ENCODE results near the gene CRACR2B. TPM values are rescaled to one million over a fixed set of nuclear protein-coding genes. Genes with fewer than 3 reads are reported as not detected.

The CRACR2B gene
- total and polyA plus RNA-seq, 3 experiments from 2014 or later, result 2.4 to 3.6 TPM; not detected in 1

GRCh38 chr11:837189-837989 lies 9.7 kb downstream of the CRACR2B start:
- no peaks in the 10 kb centered on the region for H3K27me3 ChIP-seq (ENCODE audit: insufficient read depth, low read length, poor library complexity, severe bottlenecking)
- CTCF ChIA-PET, result interaction anchor here (1.6 kb wide), 1 partner anchor 15 kb away, joined by 3 read pairs; no protein-coding TSS in a partner anchor
- H3K9me3 ChIP-seq (ENCODE audit: low read length), result no peaks in the 10 kb centered on the region
- H3K36me3 ChIP-seq (ENCODE audit: insufficient read depth, low read length), result no peaks in the 10 kb centered on the region
- no peak overlapping the region for H3K4me3 ChIP-seq (ENCODE audit: low read length)
- H3K4me1 ChIP-seq (ENCODE audit: insufficient read depth, low read length), result peaks cover 20% of the 10 kb centered on the region
- no peak for DNase-seq
- no peak overlapping the region for H3K27ac ChIP-seq (ENCODE audit: low read depth, low read length)
- Mint-ChIP-seq H3K36me3 (peaks cover 0 to 37% (median 0%) of the 10 kb centered on the region in 3 donors), H3K27ac (peak overlapping the region in 2 of 8 donors; percentile 23 to 46), H3K9me3 (no peaks in the 10 kb centered on the region), H3K4me1 (peaks cover 15 to 42% (median 15%) of the 10 kb centered on the region in 3 donors), H3K4me3 (no peak overlapping the region), H3K27me3 (no peaks in the 10 kb centered on the region)
- POLR2A ChIA-PET, result no interaction called here

- ChIA-PET POLR2A (no interaction called here), CTCF (interaction anchor here (1.6 kb wide), 1 partner anchor 15 kb away, joined by 3 read pairs; no protein-coding TSS in a partner anchor)
- H3K9me3 ChIP-seq (ENCODE audit: low read length), result no peaks in the 10 kb centered on the region
- Mint-ChIP-seq H3K36me3 (peaks cover 0 to 37% (median 0%) of the 10 kb centered on the region in 3 donors), H3K9me3 (no peaks in the 10 kb centered on the region), H3K4me1 (peaks cover 15 to 41% (median 15%) of the 10 kb centered on the region in 3 donors), H3K4me3 (peak overlapping the region in 1 of 7 donors; percentile 60), H3K27me3 (no peaks in the 10 kb centered on the region), H3K27ac (peak overlapping the region in 1 of 8 donors; percentile 23)
- peaks cover 20% of the 10 kb centered on the region for H3K4me1 ChIP-seq (ENCODE audit: insufficient read depth, low read length)
- H3K27me3 ChIP-seq (ENCODE audit: insufficient read depth, low read length, poor library complexity, severe bottlenecking), result no peaks in the 10 kb centered on the region
- H3K36me3 ChIP-seq (ENCODE audit: insufficient read depth, low read length), result no peaks in the 10 kb centered on the region
- no peak overlapping the region for H3K27ac ChIP-seq (ENCODE audit: low read depth, low read length)
- DNase-seq, result no peak
- no peak overlapping the region for H3K4me3 ChIP-seq (ENCODE audit: low read length)
Observed at GRCh38 chr11:837990-838307, 10.2 kb downstream of the CRACR2B start.

GRCh38 chr11:838441-839279 lies 10.9 kb downstream of the CRACR2B start:
- H3K36me3 ChIP-seq (ENCODE audit: insufficient read depth, low read length), result no peaks in the 10 kb centered on the region
- H3K4me3 ChIP-seq (ENCODE audit: low read length), result no peak overlapping the region
- no peak overlapping the region for H3K27ac ChIP-seq (ENCODE audit: low read depth, low read length)
- DNase-seq, result no peak
- peaks cover 15 to 43% (median 18%) of the 10 kb centered on the region in 3 donors for H3K4me1 Mint-ChIP-seq
- H3K27ac Mint-ChIP-seq, result peak overlapping the region in 2 of 8 donors; percentile 32 to 39
- peaks cover 20% of the 10 kb centered on the region for H3K4me1 ChIP-seq (ENCODE audit: insufficient read depth, low read length)
- H3K9me3 Mint-ChIP-seq, result no peaks in the 10 kb centered on the region
- peak overlapping the region in 2 of 7 donors; percentile 60 to 73 for H3K4me3 Mint-ChIP-seq
- ChIA-PET CTCF (interaction anchor here (0.5 kb wide), 1 partner anchor 268 kb away, joined by 3 read pairs; no protein-coding TSS in a partner anchor), POLR2A (no interaction called here)
- H3K27me3 ChIP-seq (ENCODE audit: insufficient read depth, low read length, poor library complexity, severe bottlenecking), result no peaks in the 10 kb centered on the region
- peaks cover 3 to 4% of the 10 kb centered on the region in 2 donors for H3K27me3 Mint-ChIP-seq
- peaks cover 0 to 37% (median 0%) of the 10 kb centered on the region in 3 donors for H3K36me3 Mint-ChIP-seq
- no peaks in the 10 kb centered on the region for H3K9me3 ChIP-seq (ENCODE audit: low read length)

GRCh38 chr11:839280-839623 lies 11.5 kb downstream of the CRACR2B start:
- POLR2A ChIA-PET, result no interaction called here
- Mint-ChIP-seq H3K4me1 (peaks cover 15 to 43% (median 15%) of the 10 kb centered on the region in 3 donors), H3K27ac (peak overlapping the region in 2 of 8 donors; percentile 32 to 80), H3K27me3 (peaks cover 3 to 4% of the 10 kb centered on the region in 2 donors), H3K9me3 (no peaks in the 10 kb centered on the region), H3K36me3 (peaks cover 0 to 37% (median 0%) of the 10 kb centered on the region in 3 donors), H3K4me3 (peak overlapping the region in 1 of 7 donors; percentile 89)
- Histone ChIP-seq H3K27ac (ENCODE audit: low read depth, low read length) (no peak overlapping the region), H3K27me3 (ENCODE audit: insufficient read depth, low read length, poor library complexity, severe bottlenecking) (no peaks in the 10 kb centered on the region), H3K4me3 (ENCODE audit: low read length) (no peak overlapping the region), H3K4me1 (ENCODE audit: insufficient read depth, low read length) (peaks cover 22% of the 10 kb centered on the region), H3K36me3 (ENCODE audit: insufficient read depth, low read length) (no peaks in the 10 kb centered on the region), H3K9me3 (ENCODE audit: low read length) (no peaks in the 10 kb centered on the region)
- DNase-seq, result no peak
- CTCF ChIA-PET, result interaction anchor here (0.5 to 1.1 kb wide), 2 partner anchors 9 to 268 kb away, joined by 3 read pairs; no protein-coding TSS in a partner anchor

- Mint-ChIP-seq H3K27me3 (peaks cover 3 to 4% of the 10 kb centered on the region in 2 donors), H3K9me3 (no peaks in the 10 kb centered on the region)
Observed at GRCh38 chr11:839875-840617, 12.3 kb downstream of the CRACR2B start.

GRCh38 chr11:841981-842369 lies 14.3 kb downstream of the CRACR2B start:
- Histone ChIP-seq H3K4me1 (ENCODE audit: insufficient read depth, low read length) (peaks cover 29% of the 10 kb centered on the region), H3K36me3 (ENCODE audit: insufficient read depth, low read length) (no peaks in the 10 kb centered on the region), H3K27me3 (ENCODE audit: insufficient read depth, low read length, poor library complexity, severe bottlenecking) (no peaks in the 10 kb centered on the region), H3K27ac (ENCODE audit: low read depth, low read length) (peak overlapping the region; percentile 74), H3K9me3 (ENCODE audit: low read length) (no peaks in the 10 kb centered on the region), H3K4me3 (ENCODE audit: low read length) (peak overlapping the region; percentile 74)
- Mint-ChIP-seq H3K4me1 (peaks cover 15 to 33% (median 15%) of the 10 kb centered on the region in 3 donors), H3K36me3 (peaks cover 0 to 35% (median 0%) of the 10 kb centered on the region in 3 donors), H3K27me3 (peaks cover 3 to 4% of the 10 kb centered on the region in 2 donors), H3K4me3 (peak overlapping the region; percentile 82 to 91 (median 86)), H3K27ac (peak overlapping the region; percentile 21 to 84 (median 57)), H3K9me3 (no peaks in the 10 kb centered on the region)
- no peak for DNase-seq
- ChIA-PET POLR2A (interaction anchor here (0.8 to 1.7 kb wide), 3 partner anchors 14 to 23 kb away, joined by 3 to 16 read pairs (median 4); partner anchors contain the start of gene PNPLA2), CTCF (interaction anchor here (1.7 to 2.2 kb wide), 2 partner anchors 9 to 23 kb away, joined by 5 to 6 read pairs; partner anchors contain the start of genes CD151 and PNPLA2)

More at GRCh38 chr11:839875-840617, 12.3 kb downstream of the CRACR2B start:
- H3K36me3 ChIP-seq (ENCODE audit: insufficient read depth, low read length), result no peaks in the 10 kb centered on the region
- H3K27ac ChIP-seq (ENCODE audit: low read depth, low read length), result no peak overlapping the region
- no peaks in the 10 kb centered on the region for H3K9me3 ChIP-seq (ENCODE audit: low read length)
- H3K4me3 ChIP-seq (ENCODE audit: low read length), result no peak overlapping the region
- peak overlapping the region in 5 of 8 donors; percentile 24 to 91 (median 69) for H3K27ac Mint-ChIP-seq
- no peak for DNase-seq
- no peaks in the 10 kb centered on the region for H3K27me3 ChIP-seq (ENCODE audit: insufficient read depth, low read length, poor library complexity, severe bottlenecking)
- H3K36me3 Mint-ChIP-seq, result peaks cover 0 to 37% (median 0%) of the 10 kb centered on the region in 3 donors
- H3K4me3 Mint-ChIP-seq, result peak overlapping the region; percentile 23 to 91 (median 85)
- ChIA-PET POLR2A (interaction anchor here (1.1 kb wide), 1 partner anchor 10 kb away, joined by 3 read pairs; no protein-coding TSS in a partner anchor), CTCF (interaction anchor here (1.1 to 1.7 kb wide), 2 partner anchors 9 to 21 kb away, joined by 3 to 5 read pairs; partner anchors contain the start of gene PNPLA2)
- peaks cover 28% of the 10 kb centered on the region for H3K4me1 ChIP-seq (ENCODE audit: insufficient read depth, low read length)
- peaks cover 15 to 35% (median 15%) of the 10 kb centered on the region in 3 donors for H3K4me1 Mint-ChIP-seq
